GM12878 (cell line): Measurements from ENCODE around the gene OMP. TPM values are rescaled to one million over a fixed set of nuclear protein-coding genes. Genes with fewer than 3 reads are reported as not detected.

ENCODE experiments used
- ATAC-seq: fragments of 200-7000 bp; cut with Tn5 transposase; 3 replicates; pipeline ENCODE4 v1.9.1; 2020; ENCODE audit warnings: mild to moderate bottlenecking, moderate library complexity
- BruUV-seq: library from RNA; stranded (reverse); fragments of 400-500 nt; replicated peaks from 2 replicates; lab custom pipeline; 2021; lab: Mats Ljungman, UMichigan
- CTCF ChIA-PET: fragments of 300-600 bp; sonication (Branson Sonifier 250); formaldehyde crosslinking; extraction: SDS; loops from one replicate; lab custom pipeline; 2021; ENCODE audit warnings: inconsistent platforms; lab: Yijun Ruan, JAX
- POLR2A ChIA-PET: fragments of 350-600 bp; formaldehyde crosslinking; extraction: SDS; loops from one replicate; lab custom pipeline; 2021; ENCODE audit warnings: inconsistent platforms; lab: Charles Lee
- RAD21 ChIA-PET: fragments of 300-600 bp; sonication (Branson Sonifier 250); formaldehyde crosslinking; loops from one replicate; lab custom pipeline; 2023; ENCODE audit warnings: antibody characterized with exemption; ENCODE audit not compliant: unreplicated experiment; lab: Charles Lee
- SMC1A ChIA-PET: fragments of 300-600 bp; sonication (Branson Sonifier 250); formaldehyde crosslinking; loops from one replicate; lab custom pipeline; 2023; ENCODE audit not compliant: unreplicated experiment, uncharacterized antibody; lab: Charles Lee
- DNase-seq: peaks from one replicate; pipeline ENCODE4 v3.0.0-alpha.2; 2011; ENCODE audit warnings: low read depth, low spot score
- FAIRE-seq: peaks from 3 replicates; lab custom pipeline; 2011; peaks lifted over from hg19 to GRCh38; lab: Jason Lieb, UNC
- H2AFZ ChIP-seq: 2 replicates; pipeline ENCODE4 v1.6.0; 2011; ENCODE audit warnings: low read depth, low read length, control low read depth; ENCODE audit not compliant: control insufficient read depth
- H3K27ac ChIP-seq: 2 replicates; pipeline ENCODE4 v1.5.1; 2011; ENCODE audit warnings: control low read depth; ENCODE audit not compliant: control insufficient read depth, insufficient read depth
- H3K27me3 ChIP-seq, 2 experiments: replicated peaks in 1 of 2; 2 replicates each; pipeline versions ENCODE4 v1.6.0 to v1.6.1; 2011; ENCODE audit warnings: low read length in 1 of 2; ENCODE audit not compliant: control insufficient read depth in 2 of 2, insufficient read depth in 2 of 2
- H3K36me3 ChIP-seq, 2 experiments: 2 replicates each; pipeline ENCODE4 v1.5.1; 2011; ENCODE audit warnings: low read length in 1 of 2; ENCODE audit not compliant: control insufficient read depth in 2 of 2, insufficient read depth in 2 of 2
- H3K4me1 ChIP-seq: 2 replicates; pipeline ENCODE4 v1.6.1; 2011; ENCODE audit warnings: mild to moderate bottlenecking, low read length, moderate library complexity, mixed read lengths; ENCODE audit not compliant: control insufficient read depth, insufficient read depth
- H3K4me2 ChIP-seq: 2 replicates; pipeline ENCODE4 v1.6.0; 2011; ENCODE audit warnings: control low read depth; ENCODE audit not compliant: control insufficient read depth, insufficient read depth
- H3K4me3 ChIP-seq: fragments of 200-600 bp; sonication (generic); 2 replicates; pipeline ENCODE4 v1.5.1; 2016
- H3K79me2 ChIP-seq: 2 replicates; pipeline ENCODE4 v1.6.0; 2011; ENCODE audit warnings: low read length; ENCODE audit not compliant: control insufficient read depth, insufficient read depth
- H3K9ac ChIP-seq: 2 replicates; pipeline ENCODE4 v1.8.0; 2011; ENCODE audit warnings: low read length, control low read depth, mixed read lengths; ENCODE audit not compliant: control insufficient read depth, insufficient read depth
- H3K9me3 ChIP-seq: replicated peaks from 3 replicates; pipeline ENCODE4 v1.5.1; 2011; ENCODE audit warnings: mild to moderate bottlenecking, low read length; ENCODE audit not compliant: control insufficient read depth, insufficient read depth
- H4K20me1 ChIP-seq: 2 replicates; pipeline ENCODE4 v1.6.0; 2011; ENCODE audit not compliant: control insufficient read depth, insufficient read depth
- CEBPB ChIP-seq, 2 experiments: fragments of 150-350 bp in 1 of 2; IDR thresholded peaks; 2 replicates each; pipeline ENCODE4 v1.6.1; 2012 to 2014; ENCODE audit warnings: low read depth in 2 of 2, low read length in 2 of 2, borderline replicate concordance in 1 of 2, inconsistent platforms in 1 of 2
- RAD51 ChIP-seq: fragments of 450-650 bp; IDR thresholded peaks from 2 replicates; pipeline ENCODE4 v1.6.1; 2016; ENCODE audit warnings: moderate library complexity, mild to moderate bottlenecking, inconsistent platforms
- USF1 ChIP-seq: IDR thresholded peaks from 2 replicates; pipeline ENCODE4 v1.6.1; 2011; ENCODE audit warnings: borderline replicate concordance, low read depth, mild to moderate bottlenecking, moderate library complexity, mixed read lengths, low read length; ENCODE audit not compliant: insufficient read depth; ENCODE audit errors: extremely low read length
- ZBTB33 ChIP-seq: fragments of 450-650 bp; IDR thresholded peaks from 2 replicates; pipeline ENCODE4 v1.6.1; 2017; ENCODE audit warnings: mild to moderate bottlenecking
- WGBS: methylation state at CpG from one replicate; pipeline ENCODE4 v1.1.6; 2016; ENCODE audit warnings: low lambda C conversion rate; ENCODE audit not compliant: insufficient replicate concordance, insufficient coverage; ENCODE audit errors: missing lambda C conversion rate; 5-methylcytosine and 5-hydroxymethylcytosine counted together
- in situ Hi-C: fragments of 300-500 bp; cut with MboI; formaldehyde crosslinking; loops from 9 replicates; pipeline ENCODE4 v1.14.3; 2018; ENCODE audit warnings: mixed read lengths
- intact Hi-C: fragments of 100-400 bp; cut with micrococcal nuclease; formaldehyde crosslinking; loops from one replicate; pipeline ENCODE4 v1.14.2; 2022; ENCODE audit not compliant: unreplicated experiment
- polyA plus RNA-seq, 11 experiments: library from polyadenylated mRNA; depleted of rRNA in 4 of 11; unstranded in 6 of 11; stranded (reverse) in 5 of 11; fragments of >200 nt; fragmentation: Nextera tagmentation in 4 of 11; fragmentation: Illumina TruSeq in 1 of 11; extraction: Ambion mirVana in 4 of 11; extraction: Trizol in 1 of 11; gene quantifications; 1 replicate in 1 of 11; 2 replicates in 10 of 11; pipeline versions ENCODE4 v1.2.1 to v1.2.3, GENCODE V29; 2011 to 2016; ENCODE audit warnings: inconsistent platforms in 2 of 11, missing spikeins in 2 of 11, low read depth in 1 of 11
- total RNA-seq, 4 experiments: library from RNA; depleted of rRNA in 3 of 4; stranded (reverse); fragments of >200 nt in 3 of 4; fragmentation: Illumina TruSeq in 1 of 4; extraction: Trizol in 1 of 4; gene quantifications; 2 replicates each; pipeline versions ENCODE4 v1.2.1 to v1.2.3, GENCODE V29; 2013 to 2021

OMP gene
- total and polyA plus RNA-seq, 10 of the 15 experiments (the other 5 are each of a cell fraction or from before 2014, with no cell fraction given): not detected

- Histone ChIP-seq H3K36me3 (no peaks in the 10 kb centered on the region), H3K27ac (no peak overlapping the region), H3K27me3 (no peaks in the 10 kb centered on the region; a peak in 1 of 4 replicates), H3K9ac (no peak overlapping the region), H3K9me3 (no peaks in the 10 kb centered on the region), H3K4me1 (no peaks in the 10 kb centered on the region), H4K20me1 (no peaks in the 10 kb centered on the region), H3K4me3 (no peak overlapping the region)
- intact Hi-C loops: no loop called here
- ATAC-seq (no peak), FAIRE-seq (no peak)
- BruUV-seq: no TSS peak
- CTCF ChIA-PET: no interaction called here
- no peak for TF ChIP-seq USF1
- TF ChIP-seq CEBPB (IDR thresholded peaks at IDR 0.05; ENCODE audit: borderline replicate concordance in 1 of 2, low read depth in 2 of 2, low read length in 2 of 2): no peak
- TF ChIP-seq RAD51: no peak
- TF ChIP-seq ZBTB33: no peak
- TF ChIP-seq, all 136 proteins: peak for 0
- no peak for DNase-seq
- ChIA-PET POLR2A (no interaction called here), SMC1A (no interaction called here), RAD21 (no interaction called here)
- 37% methylated on average over 4 of the region's 5 CpGs for WGBS
- H3K4me2 ChIP-seq: no peak overlapping the region
- no peak overlapping the region for H2AFZ ChIP-seq
- H3K79me2 ChIP-seq: no peaks in the 10 kb centered on the region
- in situ Hi-C loops: no loop called here
Observed at GRCh38 chr11:77074205-77074604, 28.4 kb upstream of the OMP start.
